K562 (cell line): ENCODE results near the gene PIH1D1. TPM values are rescaled to one million over a fixed set of nuclear protein-coding genes. Genes with fewer than 3 reads are reported as not detected.

Experiments used
- CBX3 ChIP-seq, 2 experiments: IDR thresholded peaks; 1 replicate in 1 of 2; 2 replicates in 1 of 2; pipeline ENCODE4 v1.6.1; 2012; ENCODE audit warnings: inconsistent platforms in 2 of 2, low read length in 2 of 2, borderline replicate concordance in 1 of 2, control low read depth in 1 of 2
- E2F1 ChIP-seq: sonication (generic); formaldehyde crosslinking; IDR thresholded peaks from 2 replicates; pipeline ENCODE4 v1.8.1; 2023; ENCODE audit warnings: mild to moderate bottlenecking, missing genetic modification reagents, moderate library complexity
- E2F8 ChIP-seq: fragments of 450-650 bp; IDR thresholded peaks from 2 replicates; pipeline ENCODE4 v1.7.1; 2018; ENCODE audit warnings: mild to moderate bottlenecking, low read depth; ENCODE audit not compliant: partially characterized antibody
- ELF2 ChIP-seq: fragments of 250-450 bp; sonication (Bioruptor Pico); IDR thresholded peaks from 2 replicates; pipeline ENCODE4 v1.5.0; 2021; ENCODE audit warnings: mild to moderate bottlenecking
- EWSR1 ChIP-seq: fragments of 450-650 bp; IDR thresholded peaks from 2 replicates; pipeline ENCODE4 v1.6.1; 2018; ENCODE audit warnings: borderline replicate concordance, mild to moderate bottlenecking, low read depth, moderate library complexity; ENCODE audit not compliant: partially characterized antibody
- FOXJ2 ChIP-seq: fragments of 200-800 bp; sonication (Bioruptor generic); IDR thresholded peaks from 2 replicates; pipeline ENCODE4 v1.6.1; 2016; ENCODE audit warnings: missing genetic modification characterization, missing compliant biosample characterization
- FOXK2 ChIP-seq, 2 experiments: fragments of 450-650 bp; IDR thresholded peaks in 1 of 2; conservative IDR thresholded peaks in 1 of 2; 2 replicates each; pipeline ENCODE4 v1.6.1; 2016; ENCODE audit warnings: low read depth in 2 of 2, mild to moderate bottlenecking in 1 of 2
- HNRNPK ChIP-seq: fragments of 200-400 bp; formaldehyde crosslinking; IDR thresholded peaks from one replicate; pipeline ENCODE4 v1.6.1; 2018; ENCODE audit warnings: mild to moderate bottlenecking, low read depth, low read length; ENCODE audit not compliant: poor library complexity, severe bottlenecking
- MAX ChIP-seq: sonication (generic); formaldehyde crosslinking; IDR thresholded peaks from 2 replicates; pipeline ENCODE4 v1.9.0; 2022; ENCODE audit warnings: mild to moderate bottlenecking, missing genetic modification reagents
- NCOA6 ChIP-seq: fragments of 450-650 bp; IDR thresholded peaks from 2 replicates; pipeline ENCODE4 v1.6.1; 2017; ENCODE audit warnings: mild to moderate bottlenecking
- NFE2 ChIP-seq: IDR thresholded peaks from 2 replicates; pipeline ENCODE4 v1.6.1; 2014; ENCODE audit warnings: antibody characterized with exemption, low read depth
- POLR2AphosphoS2 ChIP-seq: IDR thresholded peaks from 2 replicates; pipeline ENCODE4 v1.6.1; 2012; ENCODE audit warnings: low read length, improper control_type of control experiment
- POLR2B ChIP-seq: fragments of 450-650 bp; IDR thresholded peaks from 2 replicates; pipeline ENCODE4 v1.6.1; 2018; ENCODE audit warnings: low read depth; ENCODE audit not compliant: partially characterized antibody
- RB1 ChIP-seq: fragments of 450-650 bp; IDR thresholded peaks from 2 replicates; pipeline ENCODE4 v1.6.1; 2017; ENCODE audit warnings: low read depth, mild to moderate bottlenecking
- SOX6 ChIP-seq: fragments of 450-650 bp; IDR thresholded peaks from 2 replicates; pipeline ENCODE4 v1.6.1; 2014; ENCODE audit warnings: mild to moderate bottlenecking
- TBP ChIP-seq: optimal IDR thresholded peaks from 2 replicates; pipeline ENCODE3; 2011; ENCODE audit warnings: low read depth, low read length, improper control_type of control experiment
- ZBTB5 ChIP-seq: fragments of 450-650 bp; IDR thresholded peaks from 2 replicates; pipeline ENCODE4 v1.6.1; 2017; ENCODE audit warnings: antibody characterized with exemption
- ZFPM2 ChIP-seq: fragments of 250-450 bp; sonication (Bioruptor Pico); IDR thresholded peaks from 2 replicates; pipeline ENCODE4 v1.5.1; 2022; ENCODE audit warnings: mild to moderate bottlenecking
- ZNF12 ChIP-seq: sonication (generic); formaldehyde crosslinking; IDR thresholded peaks from 2 replicates; pipeline ENCODE4 v1.4.0; 2020; ENCODE audit warnings: mild to moderate bottlenecking, missing genetic modification reagents
- ZNF197 ChIP-seq: fragments of 200-800 bp; sonication (Bioruptor generic); IDR thresholded peaks from 2 replicates; pipeline ENCODE4 v1.6.1; 2016; ENCODE audit warnings: low read depth, missing genetic modification characterization, missing compliant biosample characterization
- ZNF449 ChIP-seq: fragments of 250-450 bp; sonication (Bioruptor Pico); IDR thresholded peaks from 2 replicates; pipeline ENCODE4 v1.8.0; 2022; ENCODE audit warnings: moderate library complexity, mild to moderate bottlenecking, inconsistent platforms
- polyA plus RNA-seq, 8 experiments: library from polyadenylated mRNA; depleted of rRNA in 4 of 8; stranded (reverse) in 5 of 8; unstranded in 3 of 8; fragments of >200 nt; fragmentation: Nextera tagmentation in 2 of 8; fragmentation: Illumina TruSeq in 1 of 8; extraction: Ambion mirVana in 2 of 8; extraction: Trizol in 1 of 8; gene quantifications; 2 replicates each; pipeline versions ENCODE4 v1.2.1 to v1.2.3, GENCODE V29; 2011 to 2014; ENCODE audit warnings: inconsistent platforms in 1 of 8, missing spikeins in 1 of 8
- total RNA-seq, 7 experiments: library from RNA; depleted of rRNA in 6 of 7; stranded (reverse); fragments of >200 nt in 6 of 7; fragmentation: Illumina TruSeq in 2 of 7; extraction: Trizol in 2 of 7; gene quantifications; 2 replicates each; pipeline versions ENCODE4 v1.2.1 to v1.2.3, GENCODE V29; 2011 to 2021; ENCODE audit warnings: low replicate concordance in 1 of 7

PIH1D1 gene
- total and polyA plus RNA-seq, 9 of the 15 experiments (the other 6 are each of a cell fraction or from before 2014, with no cell fraction given) = 26.5 to 224 (median 137) TPM

GRCh38 chr19:49492573-49493405, 41.2 kb upstream of the PIH1D1 start (continued):
- peak; percentile 96 for TF ChIP-seq EWSR1
- TF ChIP-seq MAX (CRISPR knock-in tag) = no peak
- no peak for TF ChIP-seq ZNF12 (CRISPR knock-in tag)
- peak; percentile 100 for TF ChIP-seq POLR2AphosphoS2
- TF ChIP-seq ZBTB5 = no peak
- no peak; the same call in 1 of the 2 replicates for TF ChIP-seq NCOA6
- no peak for TF ChIP-seq TBP
- TF ChIP-seq POLR2B = peak; percentile 96
- TF ChIP-seq RB1 = no peak
- no peak for TF ChIP-seq ZNF197 (CRISPR knock-in tag)
- peak; percentile 14; the same call in 1 of the 2 replicates for TF ChIP-seq E2F1 (CRISPR knock-in tag)
- TF ChIP-seq E2F8 = peak; percentile 69
- TF ChIP-seq FOXJ2 = no peak
- no peak for TF ChIP-seq HNRNPK
- TF ChIP-seq FOXK2 (conservative IDR thresholded peaks at IDR 0.05 in 1 of 2, IDR thresholded peaks at IDR 0.05 in 1 of 2; ENCODE audit: low read depth in 2 of 2) = peak; percentile 82 to 84
- no peak for TF ChIP-seq CBX3 (IDR thresholded peaks at IDR 0.05; ENCODE audit: borderline replicate concordance in 1 of 2, low read length in 2 of 2)
- peak; percentile 61; the same call in 1 of the 2 replicates for TF ChIP-seq ELF2
- TF ChIP-seq ZNF449 (CRISPR knock-in tag) = no peak
- no peak for TF ChIP-seq NFE2
- TF ChIP-seq SOX6 = no peak
- no peak for TF ChIP-seq ZFPM2 (CRISPR knock-in tag)
